HCT116 (cell line): ENCODE data around the gene NUP153. TPM values are rescaled to one million over a fixed set of nuclear protein-coding genes. Genes with fewer than 3 reads are reported as not detected.
A peak's percentile ranks its signal among the peaks of the same experiment; 100 is the strongest.

Experiments
- ATAC-seq: fragments of 200-7000 bp; cut with Tn5 transposase; 2 replicates; pipeline ENCODE4 v1.9.1; 2020; ENCODE audit warnings: mild to moderate bottlenecking, moderate library complexity
- BruUV-seq: library from RNA; stranded (reverse); fragments of 400-500 nt; replicated peaks from 2 replicates; lab custom pipeline; 2021; lab: Mats Ljungman, UMichigan
- CTCF ChIA-PET: fragments of 300-600 bp; sonication (Branson Sonifier 250); formaldehyde crosslinking; loops from one replicate; lab custom pipeline; 2021; ENCODE audit warnings: antibody characterized with exemption; lab: Charles Lee
- POLR2A ChIA-PET: fragments of 300-600, 350-600 bp; sonication (Branson Sonifier 250); formaldehyde crosslinking; loops from one replicate; lab custom pipeline; 2021; ENCODE audit warnings: antibody characterized with exemption; lab: Charles Lee
- RAD21 ChIA-PET, 2 experiments: fragments of 300-600 bp; sonication (Branson Sonifier 250); formaldehyde crosslinking; loops; one replicate each; lab custom pipeline; 2023; ENCODE audit warnings: low total read pairs in 2 of 2; ENCODE audit not compliant: uncharacterized antibody in 2 of 2, unreplicated experiment in 2 of 2, low non-redundant PET in 1 of 2; lab: Charles Lee
- DNase-seq: peaks from one replicate; pipeline ENCODE4 v3.0.0-alpha.2; 2010; ENCODE audit warnings: low read depth, low spot score
- H2AFZ ChIP-seq: fragments of 200-600 bp; shearing (Covaris generic), sonication (generic); 2 replicates; pipeline ENCODE4 v1.6.1; 2017; ENCODE audit warnings: low read depth, mixed run types, mixed read lengths, antibody characterized with exemption, low read length; ENCODE audit not compliant: poor library complexity, severe bottlenecking
- H3K27ac ChIP-seq: 2 replicates; pipeline ENCODE4 v1.5.1; 2012; ENCODE audit warnings: low read depth, low read length
- H3K27me3 ChIP-seq: fragments of 200-600 bp; sonication (generic); 2 replicates; pipeline ENCODE4 v1.6.1; 2016; ENCODE audit warnings: mixed run types, low read length, mixed read lengths; ENCODE audit not compliant: insufficient read depth
- H3K36me3 ChIP-seq, 2 experiments: fragments of 200-500 bp in 1 of 2; fragments of 200-600 bp in 1 of 2; sonication (Bioruptor generic) in 1 of 2; sonication (generic) in 1 of 2; 2 replicates each; pipeline versions ENCODE4 v1.5.1 to v1.6.1; 2014 to 2016; ENCODE audit warnings: low read length in 2 of 2, inconsistent platforms in 1 of 2, mixed read lengths in 1 of 2, mixed run types in 1 of 2; ENCODE audit not compliant: insufficient read depth in 2 of 2, control insufficient read depth in 1 of 2
- H3K4me1 ChIP-seq, 2 experiments: fragments of 200-600 bp in 1 of 2; sonication (generic) in 1 of 2; 2 replicates each; pipeline versions ENCODE4 v1.5.1 to v1.6.1; 2012 to 2017; ENCODE audit warnings: low read length in 2 of 2, inconsistent platforms in 1 of 2, mild to moderate bottlenecking in 1 of 2, mixed read lengths in 1 of 2, mixed run types in 1 of 2, moderate library complexity in 1 of 2; ENCODE audit not compliant: insufficient read depth in 2 of 2, control insufficient read depth in 1 of 2
- H3K4me2 ChIP-seq: fragments of 200-600 bp; sonication (generic); 2 replicates; pipeline ENCODE4 v1.6.1; 2017; ENCODE audit warnings: mixed run types, low read length, mixed read lengths
- H3K4me3 ChIP-seq, 2 experiments: fragments of 200-600 bp in 1 of 2; sonication (generic) in 1 of 2; replicated peaks in 1 of 2; 2 replicates each; pipeline ENCODE4 v1.5.1; 2011 to 2016; ENCODE audit warnings: low read length in 2 of 2, control low read depth in 1 of 2, low read depth in 1 of 2, mild to moderate bottlenecking in 1 of 2, mixed read lengths in 1 of 2, mixed run types in 1 of 2
- H3K79me2 ChIP-seq: fragments of 200-600 bp; sonication (generic); 2 replicates; pipeline ENCODE4 v1.6.1; 2017; ENCODE audit warnings: mild to moderate bottlenecking, mixed run types, low read length, moderate library complexity, mixed read lengths; ENCODE audit not compliant: insufficient read depth
- H3K9ac ChIP-seq: fragments of 200-600 bp; sonication (generic); 2 replicates; pipeline ENCODE4 v1.6.1; 2016; ENCODE audit warnings: low read length, mixed read lengths
- H3K9me2 ChIP-seq: fragments of 200-600 bp; sonication (generic), shearing (Covaris generic); 2 replicates; pipeline ENCODE4 v1.6.1; 2017; ENCODE audit warnings: mixed run types, mild to moderate bottlenecking, moderate library complexity; ENCODE audit not compliant: insufficient read depth
- H3K9me3 ChIP-seq, 2 experiments: fragments of 200-500 bp in 1 of 2; fragments of 200-600 bp in 1 of 2; sonication (Bioruptor generic) in 1 of 2; sonication (generic) in 1 of 2; 2 replicates each; pipeline ENCODE4 v1.6.1; 2014 to 2017; ENCODE audit warnings: low read length in 2 of 2, mixed read lengths in 2 of 2, inconsistent platforms in 1 of 2, low read depth in 1 of 2, mild to moderate bottlenecking in 1 of 2, mixed run types in 1 of 2, moderate library complexity in 1 of 2; ENCODE audit not compliant: control insufficient read depth in 1 of 2, insufficient read depth in 1 of 2
- H4K20me1 ChIP-seq: fragments of 200-600 bp; sonication (generic), shearing (Covaris generic); 2 replicates; pipeline ENCODE4 v1.6.1; 2017; ENCODE audit warnings: mixed run types, mild to moderate bottlenecking, moderate library complexity; ENCODE audit not compliant: insufficient read depth
- CBX3 ChIP-seq: IDR thresholded peaks from 2 replicates; pipeline ENCODE4 v1.6.1; 2012; ENCODE audit warnings: low read depth
- CEBPB ChIP-seq: IDR thresholded peaks from 2 replicates; pipeline ENCODE4 v1.6.1; 2012; ENCODE audit warnings: low read depth
- EZH2 ChIP-seq: fragments of 200-600 bp; sonication (generic); IDR thresholded peaks from 2 replicates; pipeline ENCODE4 v1.6.1; 2017; ENCODE audit warnings: antibody characterized with exemption, mixed run types
- FOSL1 ChIP-seq: IDR thresholded peaks from 2 replicates; pipeline ENCODE4 v1.6.1; 2012; ENCODE audit warnings: low read depth
- JUND ChIP-seq: IDR thresholded peaks from 2 replicates; pipeline ENCODE4 v1.6.1; 2012
- SIN3A ChIP-seq: IDR thresholded peaks from 2 replicates; pipeline ENCODE4 v1.6.1; 2012; ENCODE audit warnings: low read depth
- TCF7L2 ChIP-seq: IDR thresholded peaks from 2 replicates; pipeline ENCODE4 v1.7.0; 2011; ENCODE audit warnings: borderline replicate concordance, inconsistent platforms; ENCODE audit not compliant: insufficient read depth, insufficient read length; ENCODE audit errors: extremely low read depth
- intact Hi-C: fragments of 100-400 bp; cut with micrococcal nuclease; formaldehyde crosslinking; loops from 2 replicates; pipeline ENCODE4 v1.10.0; 2022
- total RNA-seq: library from RNA; stranded (reverse); gene quantifications from one replicate; pipeline ENCODE4 v1.2.1, GENCODE V29; 2021; ENCODE audit not compliant: unreplicated experiment
- TF ChIP-seq, protein P1 (sequence below), 3 experiments: fragments of 200-600 bp in 1 of 3; sonication (generic) in 1 of 3; IDR thresholded peaks in 2 of 3; conservative IDR thresholded peaks in 1 of 3; 2 replicates each; pipeline ENCODE4 v1.5.1; 2012 to 2017; ENCODE audit warnings: low read depth in 2 of 3, low read length in 2 of 3, antibody characterized with exemption in 1 of 3, borderline replicate concordance in 1 of 3, control low read depth in 1 of 3, mild to moderate bottlenecking in 1 of 3, mixed read lengths in 1 of 3, mixed run types in 1 of 3, moderate library complexity in 1 of 3; ENCODE audit not compliant: insufficient read depth in 1 of 3
- TF ChIP-seq, protein P2 (sequence below): IDR thresholded peaks from 2 replicates; pipeline ENCODE4 v1.6.1; 2011; ENCODE audit warnings: mild to moderate bottlenecking, low read length, moderate library complexity; ENCODE audit not compliant: insufficient replicate concordance; ENCODE audit errors: extremely low read depth
- TF ChIP-seq, protein P3 (sequence below): IDR thresholded peaks from 2 replicates; pipeline ENCODE4 v1.6.1; 2012; ENCODE audit warnings: low read depth

Gene NUP153
- total RNA-seq, 1 experiment from 2014 or later, result 51.6 TPM

DNA sequence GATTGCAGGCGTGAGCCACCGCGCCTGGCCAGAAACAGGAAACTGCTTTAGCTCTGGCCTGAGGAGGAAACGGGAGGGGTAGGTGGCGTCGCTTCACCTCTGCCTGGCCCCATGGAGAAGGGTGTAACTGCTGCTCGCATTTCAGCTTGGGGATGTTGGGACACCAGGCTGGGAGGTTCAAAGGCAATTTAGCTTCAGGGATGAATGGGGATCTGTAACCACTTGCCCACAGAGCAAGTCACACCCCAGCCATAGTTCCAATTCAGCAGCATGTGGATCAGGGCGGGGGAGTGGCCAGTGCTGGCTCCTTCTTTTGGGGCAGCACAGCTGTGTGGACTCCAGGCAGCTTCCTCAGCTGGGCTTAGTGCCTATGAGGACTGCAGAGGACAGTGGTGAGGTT lies 34.8 kb upstream of the NUP153 start:
- no peak overlapping the region for H3K27ac ChIP-seq
- ChIA-PET RAD21 (no interaction called here), POLR2A (no interaction called here), CTCF (no interaction called here)
- no peak overlapping the region for H2AFZ ChIP-seq
- no peak overlapping the region for H3K4me2 ChIP-seq
- H4K20me1 ChIP-seq, result no peaks in the 10 kb centered on the region
- no peak overlapping the region for H3K9ac ChIP-seq
- ATAC-seq (peak; percentile 27; the same call in 1 of the 2 replicates), DNase-seq (no peak)
- no peaks in the 10 kb centered on the region for H3K36me3 ChIP-seq
- H3K4me3 ChIP-seq, result no peak overlapping the region
- H3K79me2 ChIP-seq, result no peaks in the 10 kb centered on the region
- no peaks in the 10 kb centered on the region; a peak in 2 of 4 replicates for H3K9me3 ChIP-seq
- intact Hi-C loops, result no loop called here
- no peaks in the 10 kb centered on the region; a peak in 1 of 4 replicates for H3K4me1 ChIP-seq
- BruUV-seq, result no TSS peak
- no peaks in the 10 kb centered on the region for H3K27me3 ChIP-seq
- H3K9me2 ChIP-seq, result no peaks in the 10 kb centered on the region
- TF ChIP-seq, protein P1, sequence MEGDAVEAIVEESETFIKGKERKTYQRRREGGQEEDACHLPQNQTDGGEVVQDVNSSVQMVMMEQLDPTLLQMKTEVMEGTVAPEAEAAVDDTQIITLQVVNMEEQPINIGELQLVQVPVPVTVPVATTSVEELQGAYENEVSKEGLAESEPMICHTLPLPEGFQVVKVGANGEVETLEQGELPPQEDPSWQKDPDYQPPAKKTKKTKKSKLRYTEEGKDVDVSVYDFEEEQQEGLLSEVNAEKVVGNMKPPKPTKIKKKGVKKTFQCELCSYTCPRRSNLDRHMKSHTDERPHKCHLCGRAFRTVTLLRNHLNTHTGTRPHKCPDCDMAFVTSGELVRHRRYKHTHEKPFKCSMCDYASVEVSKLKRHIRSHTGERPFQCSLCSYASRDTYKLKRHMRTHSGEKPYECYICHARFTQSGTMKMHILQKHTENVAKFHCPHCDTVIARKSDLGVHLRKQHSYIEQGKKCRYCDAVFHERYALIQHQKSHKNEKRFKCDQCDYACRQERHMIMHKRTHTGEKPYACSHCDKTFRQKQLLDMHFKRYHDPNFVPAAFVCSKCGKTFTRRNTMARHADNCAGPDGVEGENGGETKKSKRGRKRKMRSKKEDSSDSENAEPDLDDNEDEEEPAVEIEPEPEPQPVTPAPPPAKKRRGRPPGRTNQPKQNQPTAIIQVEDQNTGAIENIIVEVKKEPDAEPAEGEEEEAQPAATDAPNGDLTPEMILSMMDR (IDR thresholded peaks at IDR 0.05 in 2 of 3, conservative IDR thresholded peaks at IDR 0.05 in 1 of 3; ENCODE audit: borderline replicate concordance in 1 of 3, insufficient read depth in 1 of 3, low read depth in 2 of 3, low read length in 2 of 3), result no peak
- TF ChIP-seq EZH2, result no peak

DNA sequence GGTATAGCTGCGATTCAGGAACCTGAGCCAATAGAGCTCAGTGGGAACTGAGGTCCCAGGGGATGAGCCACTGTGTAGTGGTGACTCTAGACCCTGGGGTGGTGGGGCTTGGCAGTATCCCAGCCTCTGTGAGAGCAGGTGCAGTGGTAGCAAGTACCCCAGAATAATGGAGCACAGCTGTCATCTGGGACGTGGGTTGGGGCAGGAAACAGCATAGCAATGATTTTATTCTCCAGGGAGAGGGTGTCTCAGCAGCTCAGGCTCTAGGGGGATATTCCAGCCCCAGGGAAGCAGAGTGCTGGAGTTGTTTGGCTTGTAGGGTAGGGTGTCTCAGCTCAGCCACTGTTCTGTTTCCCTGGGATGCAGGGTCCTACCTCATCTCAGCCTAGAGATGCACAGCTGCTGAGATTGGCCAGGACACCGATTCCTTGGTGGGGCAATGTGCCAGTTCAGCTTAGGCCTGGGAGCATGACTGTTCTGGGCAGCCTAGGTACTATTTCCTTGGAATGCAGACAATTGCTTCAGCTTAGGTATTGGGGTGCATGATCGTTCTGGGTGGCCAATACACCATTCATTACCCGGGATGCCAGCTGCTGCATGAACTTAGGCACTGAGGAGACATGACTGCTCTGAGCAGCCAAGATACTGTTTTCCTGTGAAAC lies 34.0 kb upstream of the NUP153 start:
- no peaks in the 10 kb centered on the region; a peak in 2 of 4 replicates for H3K9me3 ChIP-seq
- no peak overlapping the region for H3K27ac ChIP-seq
- no peak overlapping the region for H3K9ac ChIP-seq
- no peak overlapping the region for H3K4me2 ChIP-seq
- no peaks in the 10 kb centered on the region; a peak in 1 of 4 replicates for H3K4me1 ChIP-seq
- no TSS peak for BruUV-seq
- DNase-seq (no peak), ATAC-seq (no peak)
- no peaks in the 10 kb centered on the region for H3K79me2 ChIP-seq
- RAD21 ChIA-PET, result no interaction called here
- no peaks in the 10 kb centered on the region for H3K9me2 ChIP-seq
- no peak overlapping the region for H3K4me3 ChIP-seq
- no peak overlapping the region for H2AFZ ChIP-seq
- intact Hi-C loops, result no loop called here
- POLR2A ChIA-PET, result no interaction called here
- no peaks in the 10 kb centered on the region for H4K20me1 ChIP-seq
- no peaks in the 10 kb centered on the region for H3K27me3 ChIP-seq
- CTCF ChIA-PET, result no interaction called here
- H3K36me3 ChIP-seq, result no peaks in the 10 kb centered on the region
- no peak for TF ChIP-seq FOSL1
- TF ChIP-seq SIN3A, result no peak
- TF ChIP-seq, protein P2, sequence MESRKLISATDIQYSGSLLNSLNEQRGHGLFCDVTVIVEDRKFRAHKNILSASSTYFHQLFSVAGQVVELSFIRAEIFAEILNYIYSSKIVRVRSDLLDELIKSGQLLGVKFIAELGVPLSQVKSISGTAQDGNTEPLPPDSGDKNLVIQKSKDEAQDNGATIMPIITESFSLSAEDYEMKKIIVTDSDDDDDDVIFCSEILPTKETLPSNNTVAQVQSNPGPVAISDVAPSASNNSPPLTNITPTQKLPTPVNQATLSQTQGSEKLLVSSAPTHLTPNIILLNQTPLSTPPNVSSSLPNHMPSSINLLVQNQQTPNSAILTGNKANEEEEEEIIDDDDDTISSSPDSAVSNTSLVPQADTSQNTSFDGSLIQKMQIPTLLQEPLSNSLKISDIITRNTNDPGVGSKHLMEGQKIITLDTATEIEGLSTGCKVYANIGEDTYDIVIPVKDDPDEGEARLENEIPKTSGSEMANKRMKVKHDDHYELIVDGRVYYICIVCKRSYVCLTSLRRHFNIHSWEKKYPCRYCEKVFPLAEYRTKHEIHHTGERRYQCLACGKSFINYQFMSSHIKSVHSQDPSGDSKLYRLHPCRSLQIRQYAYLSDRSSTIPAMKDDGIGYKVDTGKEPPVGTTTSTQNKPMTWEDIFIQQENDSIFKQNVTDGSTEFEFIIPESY, result no peak
- no peak for TF ChIP-seq CBX3
- TF ChIP-seq, protein P3, sequence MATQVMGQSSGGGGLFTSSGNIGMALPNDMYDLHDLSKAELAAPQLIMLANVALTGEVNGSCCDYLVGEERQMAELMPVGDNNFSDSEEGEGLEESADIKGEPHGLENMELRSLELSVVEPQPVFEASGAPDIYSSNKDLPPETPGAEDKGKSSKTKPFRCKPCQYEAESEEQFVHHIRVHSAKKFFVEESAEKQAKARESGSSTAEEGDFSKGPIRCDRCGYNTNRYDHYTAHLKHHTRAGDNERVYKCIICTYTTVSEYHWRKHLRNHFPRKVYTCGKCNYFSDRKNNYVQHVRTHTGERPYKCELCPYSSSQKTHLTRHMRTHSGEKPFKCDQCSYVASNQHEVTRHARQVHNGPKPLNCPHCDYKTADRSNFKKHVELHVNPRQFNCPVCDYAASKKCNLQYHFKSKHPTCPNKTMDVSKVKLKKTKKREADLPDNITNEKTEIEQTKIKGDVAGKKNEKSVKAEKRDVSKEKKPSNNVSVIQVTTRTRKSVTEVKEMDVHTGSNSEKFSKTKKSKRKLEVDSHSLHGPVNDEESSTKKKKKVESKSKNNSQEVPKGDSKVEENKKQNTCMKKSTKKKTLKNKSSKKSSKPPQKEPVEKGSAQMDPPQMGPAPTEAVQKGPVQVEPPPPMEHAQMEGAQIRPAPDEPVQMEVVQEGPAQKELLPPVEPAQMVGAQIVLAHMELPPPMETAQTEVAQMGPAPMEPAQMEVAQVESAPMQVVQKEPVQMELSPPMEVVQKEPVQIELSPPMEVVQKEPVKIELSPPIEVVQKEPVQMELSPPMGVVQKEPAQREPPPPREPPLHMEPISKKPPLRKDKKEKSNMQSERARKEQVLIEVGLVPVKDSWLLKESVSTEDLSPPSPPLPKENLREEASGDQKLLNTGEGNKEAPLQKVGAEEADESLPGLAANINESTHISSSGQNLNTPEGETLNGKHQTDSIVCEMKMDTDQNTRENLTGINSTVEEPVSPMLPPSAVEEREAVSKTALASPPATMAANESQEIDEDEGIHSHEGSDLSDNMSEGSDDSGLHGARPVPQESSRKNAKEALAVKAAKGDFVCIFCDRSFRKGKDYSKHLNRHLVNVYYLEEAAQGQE, result no peak
- no peak for TF ChIP-seq CEBPB
- no peak for TF ChIP-seq JUND
- no peak for TF ChIP-seq TCF7L2
